Omental fat pad (tissue), 4 donors: ENCODE data around the gene HSD11B2. TPM values are rescaled to one million over a fixed set of nuclear protein-coding genes. Genes with fewer than 3 reads are reported as not detected.

Experiments
- ATAC-seq: fragments of 150-250 bp; one replicate; pipeline ENCODE4 v1.9.1; 2016; ENCODE audit warnings: mild to moderate bottlenecking, moderate library complexity; ENCODE audit not compliant: low FRiP score
- DNase-seq: peaks from one replicate; pipeline ENCODE4 v3.0.0-alpha.2; 2019; ENCODE audit warnings: low spot score
- CTCF ChIP-seq, 3 donors: fragments of 450-650 bp; IDR thresholded peaks; one replicate each; pipeline ENCODE4 v1.5.1; 2016 to 2017; ENCODE audit warnings: antibody characterized with exemption in 3 of 3, mild to moderate bottlenecking in 3 of 3, moderate library complexity in 2 of 3
- total RNA-seq, 4 donors: library from RNA; depleted of rRNA; stranded (reverse); fragments of >200 nt; gene quantifications; one replicate each; pipeline ENCODE4 v1.1.0, GENCODE V29; 2016

Gene HSD11B2
- total RNA-seq, 4 donors from 2014 or later: 1.7 to 2.7 (median 2.0) TPM; not detected in 1

DNA sequence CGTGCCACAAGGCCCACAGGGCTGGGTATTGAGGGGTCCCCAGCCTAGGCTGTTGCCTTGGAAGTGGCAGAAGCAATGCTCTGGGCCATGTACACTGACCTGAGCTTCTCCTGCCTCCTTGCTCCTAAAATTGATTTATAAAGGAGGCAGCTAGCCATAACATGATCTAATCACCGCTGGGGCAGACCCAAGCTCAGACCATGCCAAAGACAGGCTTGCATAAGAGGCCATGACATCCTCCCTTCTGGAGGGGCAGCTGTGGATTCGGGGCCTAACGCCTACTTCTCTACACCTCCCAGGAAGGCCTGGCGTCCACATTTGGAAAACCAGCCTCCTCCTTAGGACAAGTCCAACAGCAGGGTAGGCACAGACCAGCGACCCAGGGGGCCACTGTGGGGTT is 12.3 kb downstream of the HSD11B2 start:
- DNase-seq (no peak), ATAC-seq (peak; percentile 33)
- no peak for TF ChIP-seq CTCF (IDR thresholded peaks at IDR 0.05)

GRCh38 chr16:67444259-67445125 is 13.6 kb downstream of the HSD11B2 start:
- no peak for TF ChIP-seq CTCF (IDR thresholded peaks at IDR 0.05)
- no peak for DNase-seq
- no peak for ATAC-seq

- no peak for ATAC-seq
- no peak for TF ChIP-seq CTCF (IDR thresholded peaks at IDR 0.05)
- no peak for DNase-seq
Measured at GRCh38 chr16:67445126-67445426, 14.2 kb downstream of the HSD11B2 start.

- TF ChIP-seq CTCF (IDR thresholded peaks at IDR 0.05): no peak
Measured at GRCh38 chr16:67445441-67445912, 14.6 kb downstream of the HSD11B2 start.

DNA sequence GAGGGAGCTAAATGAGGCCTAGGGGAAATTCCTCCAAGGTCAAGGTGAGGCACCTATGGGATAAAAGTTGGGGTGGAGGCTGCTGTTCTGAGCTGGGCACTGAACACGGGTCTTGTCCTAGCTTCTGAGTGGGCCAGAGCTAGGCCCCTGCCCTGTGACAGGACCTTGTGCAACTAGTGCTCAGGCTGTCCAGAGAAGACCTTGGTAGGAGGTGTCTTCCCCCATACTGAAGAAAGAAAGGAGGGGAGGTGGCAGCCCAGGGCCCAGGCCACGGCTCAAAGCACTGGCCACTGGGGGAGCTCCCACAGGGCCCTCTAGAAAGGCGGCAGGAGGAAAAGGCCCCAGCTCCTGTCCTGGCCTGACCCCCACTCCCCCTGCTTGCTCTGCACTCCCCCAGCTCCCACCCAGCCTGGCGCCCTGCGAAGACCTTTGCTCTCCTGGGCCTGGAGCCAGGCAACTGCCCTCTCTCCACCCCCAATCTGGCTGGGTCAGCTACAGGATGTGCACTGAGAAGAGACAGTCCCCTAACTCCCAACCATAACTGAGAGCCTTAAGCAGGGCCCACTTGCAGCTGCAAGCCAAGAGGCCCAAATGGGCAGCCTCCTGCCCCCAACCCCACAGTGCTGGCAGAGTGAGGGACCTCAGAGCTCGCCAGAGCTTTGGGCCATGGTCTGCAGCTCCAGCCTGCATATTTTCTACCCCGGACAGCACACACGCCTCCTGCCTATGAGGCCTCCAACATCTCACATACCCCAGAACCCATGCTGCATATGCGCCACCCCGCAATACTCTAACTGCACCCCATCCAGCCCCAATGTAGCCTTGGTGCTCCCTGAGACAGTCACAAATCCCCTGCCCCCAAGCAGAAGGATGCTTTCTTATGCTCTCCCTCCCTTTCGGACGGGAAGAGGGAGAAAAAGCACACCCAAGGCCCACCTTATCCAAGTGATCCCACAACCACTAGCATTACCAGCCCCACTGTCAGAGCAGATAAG is 15.3 kb downstream of the HSD11B2 start:
- no peak for TF ChIP-seq CTCF (IDR thresholded peaks at IDR 0.05)
- no peak for DNase-seq
- no peak for ATAC-seq

More at GRCh38 chr16:67445441-67445912, 14.6 kb downstream of the HSD11B2 start:
- ATAC-seq (no peak), DNase-seq (no peak)

DNA sequence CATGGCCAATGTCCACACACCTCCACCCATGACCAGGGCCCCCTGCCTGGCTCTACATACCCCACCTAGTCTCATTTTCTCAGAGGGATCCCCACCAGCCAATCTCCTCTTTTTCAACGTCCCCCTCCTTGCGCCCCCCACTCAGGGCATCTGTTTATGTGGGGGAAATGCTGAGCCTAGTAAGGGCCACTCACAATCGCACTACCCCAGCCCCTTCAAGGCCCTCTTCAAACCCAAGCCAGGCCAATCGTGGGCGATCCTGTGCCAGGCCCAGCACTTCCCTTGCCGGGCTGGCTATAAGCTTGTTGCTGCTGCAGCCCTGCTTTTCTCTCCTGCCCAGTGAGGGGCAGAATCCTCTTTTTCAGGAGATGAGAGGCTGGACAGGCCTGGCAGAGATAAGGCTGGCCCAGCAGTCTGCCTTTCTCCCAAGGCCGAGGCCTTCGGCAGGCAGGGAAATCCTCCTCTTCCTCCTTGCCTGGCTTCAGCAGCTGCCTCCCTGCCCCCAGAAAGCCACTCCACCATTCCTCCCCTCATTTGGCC is 16.1 kb downstream of the HSD11B2 start:
- TF ChIP-seq CTCF (IDR thresholded peaks at IDR 0.05): no peak
- no peak for ATAC-seq
- no peak for DNase-seq
